A549 (cell line): ENCODE measurements around the gene DCUN1D4.

ENCODE experiments used
- MAFK ChIP-seq: fragments of 450-650 bp; IDR thresholded peaks from 2 replicates; pipeline ENCODE4 v1.6.1; 2014; ENCODE audit not compliant: partially characterized antibody
- POLR2A ChIP-seq: IDR thresholded peaks from 2 replicates; pipeline ENCODE4 v1.6.1; 2012; ENCODE audit warnings: mild to moderate bottlenecking, low read length

GRCh38 chr4:51862781-51863180 is 19.8 kb downstream of the DCUN1D4 start:
- TF ChIP-seq POLR2A (no peak), MAFK (no peak)
